ENCODE measurements around the gene TOLLIP. TPM values are rescaled to one million over a fixed set of nuclear protein-coding genes. Genes with fewer than 3 reads are reported as not detected.
"Not testable (repeated sequence)": the region's sequence is repeated elsewhere in the genome, so short reads cannot be mapped to it uniquely, and the experiment has no call there.

The TOLLIP gene
- total RNA-seq, 1 donor from 2014 or later: 20.9 TPM

DNA sequence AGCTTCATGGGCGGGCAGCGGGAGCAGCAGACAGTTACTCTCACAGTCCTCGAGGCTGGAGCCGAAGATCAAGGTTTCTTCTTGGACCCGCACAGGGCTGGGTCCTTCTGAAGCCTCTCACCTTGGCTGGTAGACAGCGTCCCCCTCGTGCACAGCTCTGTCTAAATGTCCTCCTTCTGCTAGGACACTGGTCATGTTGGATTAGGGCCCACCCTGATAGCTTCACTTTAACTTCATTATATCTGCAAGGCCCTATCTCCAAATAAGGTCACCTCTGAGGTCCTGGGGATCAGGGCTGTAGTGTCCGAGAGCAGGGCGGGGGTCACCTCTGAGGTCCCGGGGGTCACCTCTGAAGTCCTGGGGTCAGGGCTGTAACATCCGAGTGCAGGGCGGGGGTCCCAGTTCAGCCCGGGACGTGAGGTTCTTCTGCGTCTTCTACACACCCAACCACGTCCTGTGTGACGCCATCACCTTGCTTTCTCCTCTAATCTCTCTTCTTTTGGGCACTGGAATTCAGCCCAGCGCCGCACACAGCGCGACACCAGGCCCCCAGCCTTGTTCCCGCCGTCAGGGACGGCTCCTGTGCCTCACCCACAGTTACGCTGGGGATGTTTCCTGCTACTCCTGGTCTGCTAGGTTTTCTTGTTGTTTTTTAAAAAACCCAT lies 34.1 kb upstream of the TOLLIP start:
- DNase-seq: no peak

DNA sequence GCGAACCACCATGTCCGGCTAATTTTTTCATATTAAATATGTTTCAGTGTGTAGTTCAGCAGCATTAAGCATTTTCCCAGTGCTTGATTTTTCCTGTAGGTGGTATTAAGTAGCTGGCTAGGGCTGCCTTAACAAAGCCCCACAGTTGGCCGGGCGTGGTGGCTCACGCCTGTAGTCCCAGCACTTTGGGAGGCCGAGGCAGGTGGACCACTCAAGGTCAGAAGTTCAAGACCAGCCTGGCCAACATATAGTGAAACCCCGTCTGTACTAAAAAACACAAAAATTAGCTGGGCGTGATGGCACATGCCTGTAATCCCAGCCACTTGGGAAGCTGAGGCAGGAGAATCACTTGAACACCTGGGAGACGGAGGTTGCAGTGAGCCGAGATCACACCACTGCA lies 33.5 kb upstream of the TOLLIP start:
- DNase-seq: no peak

DNA sequence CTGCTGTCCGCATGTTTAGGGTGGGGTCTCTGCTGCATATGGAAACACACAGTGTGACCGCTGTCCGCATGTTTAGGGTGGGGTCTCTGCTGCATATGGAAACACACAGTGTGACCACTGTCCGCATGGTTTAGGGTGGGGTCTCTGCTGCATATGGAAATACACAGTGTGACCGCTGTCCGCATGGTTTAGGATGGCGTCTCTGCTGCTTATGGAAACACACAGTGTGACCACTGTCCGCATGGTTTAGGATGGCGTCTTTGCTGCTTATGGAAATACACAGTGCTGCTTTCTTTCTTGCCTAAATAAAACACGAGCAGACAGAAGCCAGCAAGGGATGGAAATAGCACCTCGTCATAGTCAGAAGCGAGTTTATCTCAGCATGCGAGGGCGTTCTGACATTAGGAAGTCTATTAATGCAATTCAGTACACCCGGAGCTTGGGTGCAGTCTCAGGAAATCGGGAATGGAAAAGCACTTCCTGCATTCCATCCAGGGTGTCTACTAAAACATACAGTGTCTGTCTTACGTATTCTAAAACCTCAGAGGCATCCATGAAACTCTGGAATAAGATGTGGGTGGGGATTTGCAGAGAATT lies 32.6 kb upstream of the TOLLIP start:
- no peak for DNase-seq

DNA sequence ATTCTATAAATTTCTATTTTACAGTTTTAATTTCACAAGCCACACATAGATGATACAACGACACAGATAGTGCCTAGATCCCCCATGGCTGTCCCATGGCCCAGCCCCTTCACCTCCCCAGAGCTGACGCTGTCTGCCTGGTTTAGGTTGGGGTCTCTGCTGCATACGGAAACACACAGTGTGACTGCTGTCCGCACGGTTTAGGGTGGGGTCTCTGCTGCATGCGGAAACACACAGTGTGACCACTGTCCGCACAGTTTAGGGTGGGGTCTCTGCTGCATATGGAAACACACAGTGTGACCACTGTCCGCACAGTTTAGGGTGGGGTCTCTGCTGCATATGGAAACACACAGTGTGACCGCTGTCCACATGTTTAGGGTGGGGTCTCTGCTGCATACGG lies 31.8 kb upstream of the TOLLIP start:
- DNase-seq: not testable (repeated sequence)

DNA sequence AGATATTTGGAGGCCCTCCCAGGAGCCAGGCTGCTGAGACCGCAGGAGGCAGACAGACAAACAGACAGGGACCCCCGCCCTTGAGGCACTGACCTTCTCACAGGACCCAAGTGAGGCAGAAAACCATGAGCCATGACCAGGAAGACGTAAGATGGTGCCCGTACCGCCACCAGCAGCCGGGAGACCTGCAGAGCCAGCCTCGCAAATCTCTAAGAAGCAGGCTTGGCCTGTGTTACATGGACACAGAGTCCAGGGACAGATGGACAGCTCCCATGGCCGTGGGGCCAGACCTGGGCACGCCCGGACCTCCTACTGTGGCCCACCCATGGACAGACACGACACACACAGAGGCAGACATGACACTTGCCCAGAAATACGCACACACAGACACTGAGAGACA lies 30.7 kb upstream of the TOLLIP start:
- no peak for DNase-seq

DNA sequence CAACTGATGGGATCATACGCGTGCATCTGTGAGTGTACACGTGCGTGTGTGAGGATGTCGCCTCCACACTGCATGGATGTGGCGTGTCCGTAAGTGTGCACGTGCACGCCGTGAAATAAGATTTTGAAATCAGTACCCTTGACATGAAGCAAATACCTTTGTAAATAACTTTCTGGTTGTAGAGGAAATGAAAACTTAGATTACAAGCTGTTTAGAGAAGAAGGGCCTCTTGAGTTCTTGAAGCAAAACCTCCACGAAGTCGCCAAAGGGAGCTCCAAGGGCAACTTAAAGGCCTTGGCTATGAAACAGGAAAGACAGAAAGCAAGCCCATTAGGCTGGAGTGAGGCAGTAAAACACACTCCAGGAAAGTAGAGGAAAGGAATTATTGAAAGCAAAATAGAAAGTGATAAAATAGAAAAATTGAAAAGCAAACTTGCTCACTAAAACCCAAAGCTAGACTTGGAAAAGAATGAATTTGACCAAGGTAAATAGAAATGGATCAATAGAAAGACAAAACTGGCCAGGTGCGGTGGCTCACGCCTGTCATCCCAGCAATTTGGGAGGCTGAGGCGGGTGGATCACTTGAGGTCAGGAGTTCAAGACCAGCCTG lies 29.7 kb upstream of the TOLLIP start:
- no peak for DNase-seq

DNA sequence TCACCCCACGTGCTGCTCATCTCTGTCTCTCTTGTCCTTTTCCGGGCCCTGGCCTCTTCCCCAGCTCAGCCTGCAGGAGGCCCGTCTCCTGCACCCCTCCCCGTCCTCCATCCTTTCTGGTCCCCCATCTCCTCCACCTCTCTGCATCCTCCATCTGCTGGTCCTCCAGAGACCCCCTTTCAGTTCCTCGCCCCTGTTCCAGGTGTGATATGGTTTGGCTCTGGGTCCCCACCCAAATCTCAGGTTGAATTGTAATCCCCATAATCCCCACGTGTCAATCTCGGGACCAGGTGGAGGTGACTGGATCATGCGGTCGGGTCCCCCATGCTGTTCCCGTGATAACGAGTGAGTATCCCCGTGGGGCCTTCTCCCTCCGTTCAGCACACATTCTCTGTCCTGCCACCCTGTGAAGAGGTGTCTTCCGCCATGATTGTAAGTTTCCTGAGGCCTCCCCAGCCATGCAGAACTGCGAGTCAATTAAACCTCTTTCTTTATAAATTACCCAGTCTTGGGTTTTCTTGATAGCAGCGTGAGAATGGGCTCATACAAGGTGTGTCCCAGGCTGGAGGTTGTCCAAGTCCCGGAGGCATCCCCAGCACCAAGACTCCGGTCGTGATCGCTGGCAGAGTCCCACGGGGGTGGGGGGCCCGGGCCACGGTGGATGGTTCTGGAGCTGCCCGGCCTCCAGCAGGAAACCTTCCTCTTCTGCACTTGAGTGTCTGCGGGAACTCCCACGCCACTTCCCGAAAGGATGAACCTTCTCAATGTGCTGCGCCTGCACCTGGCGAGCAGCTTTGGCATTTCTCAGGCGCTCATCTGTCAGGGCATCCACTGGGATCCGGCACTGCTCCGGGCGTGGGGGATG lies 29.0 kb upstream of the TOLLIP start:
- no peak for DNase-seq

DNA sequence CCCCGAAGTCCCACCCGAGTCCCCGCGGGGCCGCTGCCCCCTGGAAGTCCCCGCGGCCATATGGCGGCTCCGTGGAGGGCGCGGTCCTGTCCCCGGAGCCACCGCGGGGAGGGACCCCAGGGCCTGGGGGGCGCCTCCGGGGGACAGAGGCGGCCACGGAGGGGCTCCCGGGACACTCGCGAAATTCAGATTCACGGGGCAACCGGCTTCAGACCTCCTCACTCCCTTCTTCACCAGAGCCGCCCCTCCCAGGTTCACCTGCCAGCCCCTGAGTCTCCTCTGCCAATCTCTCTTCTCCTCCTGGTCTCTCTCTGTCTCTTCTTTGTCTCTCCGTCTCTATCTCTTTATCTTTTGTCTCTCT lies 28.2 kb upstream of the TOLLIP start:
- DNase-seq: no peak

DNA sequence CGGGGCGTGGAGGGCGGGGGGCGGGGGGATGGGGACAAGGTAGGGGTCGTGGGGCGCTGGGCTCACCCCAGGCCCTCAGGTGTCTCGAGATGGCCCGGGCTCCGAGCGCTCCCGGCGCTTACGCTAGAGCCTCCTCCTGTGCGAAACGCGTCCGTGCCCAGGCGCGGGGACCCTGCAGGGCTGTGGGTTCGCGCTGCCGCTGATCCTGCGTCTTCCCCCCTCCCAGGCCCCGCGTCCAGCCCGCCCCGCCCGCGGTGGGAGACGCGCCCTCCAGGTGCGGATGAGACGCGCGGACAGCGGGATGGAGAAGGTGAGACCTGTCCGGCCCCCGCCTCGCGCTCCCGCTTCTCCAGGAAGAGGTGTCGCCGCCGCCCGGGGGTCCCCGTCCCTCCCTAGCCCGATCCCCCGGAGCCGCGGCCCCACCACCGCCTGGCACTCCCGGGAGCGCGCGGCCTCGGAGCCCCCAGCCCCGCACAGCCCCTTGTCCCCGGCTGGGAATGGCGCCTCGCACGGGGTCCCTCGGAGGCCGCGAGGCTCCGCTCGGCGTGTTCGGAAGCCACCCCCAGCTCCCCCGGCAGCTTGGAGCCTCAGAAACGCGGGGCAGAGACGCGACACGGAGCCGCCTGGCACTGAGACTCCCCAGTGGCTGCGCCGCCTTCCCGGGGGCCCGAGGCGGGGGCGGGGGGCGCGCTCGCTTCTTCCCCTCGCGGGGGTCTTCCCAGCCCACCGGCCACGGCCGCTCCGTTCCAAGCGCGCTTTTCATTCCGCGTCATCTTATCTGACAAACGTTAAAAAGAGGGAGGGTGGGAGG lies 27.6 kb upstream of the TOLLIP start:
- DNase-seq: no peak

DNA sequence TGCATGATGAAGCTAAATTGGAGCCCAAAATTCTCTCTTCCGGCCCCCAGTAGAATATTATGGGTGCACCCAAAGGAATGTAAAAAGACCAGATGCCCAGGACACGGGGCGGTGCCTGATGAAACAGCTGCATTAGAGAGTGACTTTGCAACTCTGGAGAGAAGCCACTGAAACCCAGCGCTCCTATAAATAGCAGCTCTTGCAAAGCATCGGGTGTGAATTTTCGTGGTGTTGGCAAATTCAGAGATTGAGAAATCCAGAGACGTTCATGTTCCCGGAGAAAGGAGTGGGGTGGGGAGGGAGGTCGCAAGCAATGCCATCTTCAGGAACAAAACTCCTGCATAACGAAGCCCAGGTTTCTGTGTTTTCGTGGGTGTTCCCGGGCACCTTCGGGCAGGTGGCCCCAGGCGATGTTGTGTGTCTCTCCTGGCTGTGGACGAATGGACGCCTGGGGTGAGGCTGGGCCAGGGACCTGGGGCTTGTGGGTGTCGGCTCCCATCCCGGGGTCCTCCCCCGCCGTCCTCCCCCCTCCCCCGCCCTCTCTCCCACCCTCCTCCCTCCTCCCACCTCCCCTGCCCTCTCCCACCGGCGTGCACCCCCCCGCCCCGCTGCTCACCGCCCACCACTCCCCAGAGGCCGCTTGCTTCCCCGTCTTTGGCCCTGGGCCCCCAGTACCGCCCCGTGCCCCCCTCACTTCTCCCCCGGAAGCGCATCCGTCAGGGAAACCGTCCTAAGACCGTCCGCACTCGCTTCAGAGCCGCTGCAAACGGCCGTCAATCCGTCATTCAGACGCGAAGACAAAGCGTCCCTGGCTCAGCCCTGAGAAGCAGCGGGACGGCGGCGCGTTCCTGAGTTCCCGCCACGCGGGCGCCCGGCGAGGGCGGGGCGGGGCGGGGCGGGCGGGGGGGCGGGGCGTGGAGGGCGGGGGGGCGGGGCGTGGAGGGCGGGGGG lies 26.7 kb upstream of the TOLLIP start:
- DNase-seq: peak; percentile 57

DNA sequence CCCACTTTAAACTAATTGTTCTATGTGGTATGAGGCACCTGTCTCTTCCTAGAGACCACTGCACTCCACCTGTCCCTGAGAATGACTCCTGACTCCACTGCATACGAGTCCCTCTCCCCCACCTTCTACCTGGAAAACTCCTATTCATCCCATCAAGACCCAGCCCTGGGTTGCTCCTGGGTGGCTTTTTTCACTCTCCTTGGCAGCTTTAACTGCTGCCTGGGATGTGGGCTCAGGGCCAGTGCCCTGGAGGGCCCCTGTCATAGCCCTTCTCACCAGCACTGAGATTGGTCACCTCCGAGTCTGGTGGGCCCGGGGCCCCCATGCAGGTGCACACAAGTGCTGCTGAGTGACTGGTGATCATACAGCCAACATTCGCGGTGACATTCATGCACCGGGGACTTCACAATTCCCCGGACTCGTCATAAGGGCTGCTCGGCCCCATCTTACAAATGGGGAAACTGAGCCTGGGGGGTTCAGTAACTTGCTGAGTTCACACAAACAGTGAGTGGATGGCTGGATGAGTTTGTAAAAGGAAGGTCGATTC lies 25.9 kb upstream of the TOLLIP start:
- no peak for DNase-seq

DNA sequence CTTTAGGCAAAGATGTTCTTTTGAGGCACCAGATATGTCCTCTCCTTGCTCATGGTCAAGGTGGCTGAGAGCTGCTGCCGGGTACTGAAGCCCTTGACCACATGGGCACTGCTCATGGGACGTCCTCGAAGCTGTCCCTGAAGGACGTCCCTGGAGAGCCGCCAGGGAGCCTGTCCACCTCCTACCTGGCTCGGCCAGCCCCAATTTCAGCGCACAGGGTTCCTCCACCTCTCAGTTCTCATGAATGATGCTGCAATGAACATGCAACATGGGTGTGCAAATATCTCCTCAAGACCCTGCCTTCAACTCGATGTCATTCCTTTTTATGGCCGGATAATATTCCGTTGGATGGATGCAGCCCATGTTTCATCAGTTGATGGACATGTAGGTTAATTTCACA lies 24.4 kb upstream of the TOLLIP start:
- no peak for DNase-seq

DNA sequence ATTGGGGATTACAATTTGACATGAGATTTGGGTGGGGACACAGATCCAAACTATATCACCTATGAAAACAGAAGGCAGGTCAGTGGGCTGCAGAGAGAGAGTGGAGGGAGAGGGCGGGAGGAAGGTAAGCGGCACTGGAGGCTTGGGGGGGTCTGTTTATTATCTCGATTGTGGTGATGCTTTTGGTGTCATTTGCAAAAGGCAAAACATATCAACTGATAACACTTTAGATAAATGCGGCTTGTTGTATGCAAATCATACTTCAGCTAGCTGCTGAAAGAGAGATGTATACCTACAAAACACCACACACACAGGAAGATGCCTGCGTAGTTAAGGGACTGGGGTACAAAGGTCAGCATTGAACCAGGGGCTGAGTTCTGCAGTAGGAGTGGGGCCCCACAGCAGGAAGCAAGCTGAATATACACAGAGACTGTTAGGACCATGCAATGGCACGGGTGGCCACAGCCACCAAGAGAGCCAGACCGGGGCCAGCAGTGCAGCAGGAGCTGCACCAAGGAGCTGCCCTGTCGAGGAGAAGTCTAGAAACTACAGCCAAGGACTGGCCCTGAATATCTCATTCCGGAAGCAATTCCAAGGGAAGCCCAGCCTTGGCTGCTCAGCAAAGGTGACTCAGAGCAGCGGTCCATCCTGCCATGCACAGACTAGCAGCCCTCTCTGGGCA lies 23.8 kb upstream of the TOLLIP start:
- DNase-seq: no peak

DNA sequence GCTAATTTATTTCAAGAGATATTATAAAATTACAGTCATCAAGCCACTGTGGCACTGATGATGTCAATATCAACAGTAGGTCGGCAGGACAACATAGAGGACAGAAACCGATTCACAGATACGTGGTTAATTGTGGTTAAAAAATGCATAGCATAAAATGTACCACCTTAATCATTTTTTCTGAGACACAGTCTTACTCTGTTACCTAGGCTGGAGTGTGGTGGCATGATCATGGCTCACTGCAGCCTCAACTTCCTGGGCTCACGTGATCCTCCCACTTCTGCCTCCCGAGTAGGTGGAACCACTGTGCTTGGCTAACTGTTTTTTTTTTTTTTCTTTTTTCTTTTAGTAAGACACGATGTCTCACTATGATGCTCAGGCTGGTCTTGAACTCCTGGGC lies 21.0 kb upstream of the TOLLIP start:
- no peak for DNase-seq

DNA sequence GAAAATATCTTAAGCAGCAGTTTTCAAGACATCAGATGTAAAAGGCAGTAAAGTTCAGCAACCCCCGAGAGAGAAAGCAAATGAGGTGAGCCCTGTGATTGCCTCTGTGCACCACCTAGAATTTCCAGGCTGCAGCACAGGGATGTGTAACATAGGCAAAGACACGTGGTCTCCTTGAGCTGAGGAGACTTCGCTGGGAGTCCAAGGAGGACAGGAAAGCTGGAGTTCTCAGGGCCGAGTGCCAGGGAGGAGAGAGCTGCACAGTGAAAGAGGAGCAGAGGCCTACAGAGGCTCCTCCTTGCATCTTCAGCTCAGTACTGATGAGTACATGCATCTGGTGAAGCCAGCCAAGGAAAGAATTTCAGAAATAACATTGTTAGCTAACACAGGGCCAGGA lies 17.6 kb upstream of the TOLLIP start:
- DNase-seq: no peak

DNA sequence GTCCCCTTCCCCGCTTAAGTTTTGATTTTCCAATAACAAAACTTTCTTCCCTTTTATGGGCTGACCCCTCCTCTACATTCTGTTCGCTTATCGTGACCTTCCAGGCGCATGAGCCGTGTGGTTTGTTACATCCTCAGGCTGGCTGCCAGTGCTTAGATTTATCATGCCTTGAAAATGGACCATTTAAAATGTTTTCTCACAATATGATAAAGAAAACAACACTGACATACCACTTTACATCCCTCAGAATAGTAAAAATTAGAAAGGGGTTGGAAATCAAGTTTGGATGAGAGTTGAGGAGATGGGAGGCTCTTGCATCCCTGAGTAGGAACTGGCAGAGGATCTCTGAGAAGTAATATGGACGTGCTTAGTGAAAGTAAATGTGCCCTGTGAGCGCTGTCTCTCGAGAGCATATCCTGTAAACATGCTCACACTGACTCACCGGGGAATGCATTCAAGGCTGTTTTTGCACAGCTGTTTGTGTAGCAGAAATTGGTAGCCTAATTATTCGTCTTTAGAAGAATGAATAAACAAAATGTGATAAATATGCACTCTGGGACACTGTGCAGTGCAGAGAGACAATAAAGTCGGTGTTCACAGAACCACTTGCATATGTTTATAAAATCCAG lies 17.1 kb upstream of the TOLLIP start:
- no peak for DNase-seq

DNA sequence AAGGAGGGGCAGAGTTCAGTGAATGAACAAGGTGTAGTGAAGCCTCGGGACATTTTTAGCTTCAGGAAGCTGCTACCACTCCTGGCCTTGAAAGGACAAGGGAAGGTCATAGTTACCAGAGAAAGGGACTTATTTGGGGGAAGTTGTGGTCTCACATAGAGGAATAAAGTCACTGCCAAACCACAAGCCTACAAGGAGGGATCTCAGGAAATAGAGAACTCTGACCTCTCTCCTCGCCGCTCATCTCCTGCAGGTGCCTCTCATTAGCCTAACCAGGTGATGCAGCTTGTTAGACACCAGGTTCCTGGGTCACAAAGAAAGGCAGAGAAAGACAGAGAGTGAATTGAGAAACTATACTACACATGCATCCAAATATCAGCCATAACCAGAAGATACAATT lies 14.3 kb upstream of the TOLLIP start:
- no peak for DNase-seq

DNA sequence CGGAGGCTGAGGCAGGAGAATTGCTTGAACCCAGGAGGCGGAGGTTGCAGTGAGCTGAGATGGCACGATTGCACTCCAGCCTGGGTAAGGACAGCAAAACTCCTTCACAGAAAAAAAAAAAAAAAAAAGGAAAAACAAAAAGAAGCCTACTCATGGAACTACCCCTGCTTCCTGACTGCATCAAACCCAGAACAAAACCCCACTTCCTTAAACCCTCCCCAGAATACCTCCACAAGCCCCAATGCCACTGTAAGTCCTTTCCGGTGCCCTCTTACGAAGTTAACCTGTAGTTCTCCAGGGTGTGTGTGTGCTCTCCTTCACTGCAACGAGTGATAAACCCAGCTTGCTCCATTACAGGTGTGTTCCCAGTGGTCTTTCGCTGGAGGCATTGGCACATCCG lies 8.6 kb upstream of the TOLLIP start:
- no peak for DNase-seq

DNA sequence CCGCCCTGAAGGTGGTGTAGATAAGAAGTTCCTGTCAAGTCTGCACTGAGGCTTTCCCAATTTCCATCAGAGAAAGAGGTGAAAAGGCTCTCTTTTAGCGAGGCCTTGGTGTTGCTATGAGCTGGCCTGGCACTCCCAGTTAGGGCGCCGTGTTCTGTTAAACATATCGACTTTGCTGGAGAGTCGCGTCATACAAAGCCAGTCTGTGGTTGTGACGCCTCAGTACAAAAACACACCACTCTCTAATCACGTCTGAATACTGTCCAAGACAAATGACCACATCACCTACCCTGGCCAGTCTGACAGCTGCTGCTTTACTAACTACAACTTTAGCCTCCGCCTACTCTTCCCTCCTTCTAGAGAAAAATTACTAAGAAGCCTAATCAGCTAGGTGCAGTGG lies 8.0 kb upstream of the TOLLIP start:
- DNase-seq: no peak
